GM12892 (cell line): ENCODE measurements around the gene HOXD4.

Experiments used
- DNase-seq: peaks from one replicate; pipeline ENCODE4 v3.0.0; 2011; ENCODE audit not compliant: insufficient read length
- FAIRE-seq: peaks from 2 replicates; lab custom pipeline; 2011; peaks lifted over from hg19 to GRCh38; lab: Jason Lieb, UNC
- POLR2A ChIP-seq: IDR thresholded peaks from 2 replicates; pipeline ENCODE4 v1.6.1; 2011; ENCODE audit warnings: low read depth, low read length, control low read depth
- POLR2AphosphoS5 ChIP-seq: IDR thresholded peaks from 2 replicates; pipeline ENCODE4 v1.6.1; 2011; ENCODE audit warnings: low read depth, low read length, control low read depth
- TAF1 ChIP-seq: IDR thresholded peaks from 2 replicates; pipeline ENCODE4 v1.6.1; 2011; ENCODE audit warnings: low read depth, mild to moderate bottlenecking, control low read depth, low read length, borderline replicate concordance

The HOXD4 gene

GRCh38 chr2:176187200-176187898, 36.0 kb downstream of the HOXD4 start:
- no peak for TF ChIP-seq POLR2A
- no peak for TF ChIP-seq TAF1
- TF ChIP-seq POLR2AphosphoS5: no peak
- no peak for DNase-seq

DNA sequence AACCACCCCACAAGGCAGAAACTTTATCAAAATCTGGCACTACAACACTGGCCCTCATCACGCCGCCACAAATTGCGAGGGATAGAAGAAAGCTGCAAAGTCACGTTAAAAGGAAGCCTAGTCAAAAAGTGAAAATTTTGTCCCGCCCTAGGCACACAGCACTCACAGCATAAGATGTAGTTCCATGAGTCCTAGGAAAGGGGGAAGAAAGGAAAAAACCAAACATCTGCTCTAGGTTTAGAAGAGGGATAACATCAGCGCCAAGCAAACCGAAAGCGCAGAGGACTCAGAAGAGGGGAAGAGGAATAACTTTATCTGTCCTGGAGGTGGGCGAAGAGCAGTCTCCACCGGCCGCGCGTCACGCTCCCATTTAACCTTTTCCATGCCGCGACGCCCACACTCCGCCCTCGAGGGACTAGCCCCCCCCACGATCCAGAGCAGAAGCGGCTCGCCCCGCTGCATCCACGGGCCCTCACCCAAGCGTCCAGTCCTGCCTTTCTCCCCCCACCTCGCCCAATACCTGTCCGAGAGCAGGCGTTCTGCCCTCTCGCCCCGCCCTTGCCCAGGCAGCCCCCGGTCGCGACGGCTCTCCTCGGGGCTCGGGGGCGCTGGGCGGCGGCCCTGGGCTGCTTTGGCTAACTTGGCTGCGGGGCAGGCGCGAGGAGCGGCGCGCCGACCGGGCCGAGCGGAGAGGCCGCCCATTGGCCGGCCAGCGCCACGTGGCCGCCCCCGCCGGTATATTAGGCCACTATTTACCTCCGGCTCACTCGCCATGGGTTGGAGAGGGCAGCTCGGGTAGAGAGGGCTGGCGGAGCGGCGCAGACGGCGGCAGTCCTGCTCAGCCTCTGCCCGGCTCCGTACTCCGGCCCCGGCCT, 36.8 kb downstream of the HOXD4 start, which contains the start of gene HOXD1:
Gene HOXD1 (plus strand): TSS at position 770 of the 875 bp plus-strand sequence. CDS start 134 bp downstream, outside the sequence.
- FAIRE-seq: no peak
- no peak for TF ChIP-seq POLR2A
- no peak for TF ChIP-seq POLR2AphosphoS5
- DNase-seq: peak; percentile 37

More at GRCh38 chr2:176187200-176187898, 36.0 kb downstream of the HOXD4 start:
- no peak for FAIRE-seq

DNA sequence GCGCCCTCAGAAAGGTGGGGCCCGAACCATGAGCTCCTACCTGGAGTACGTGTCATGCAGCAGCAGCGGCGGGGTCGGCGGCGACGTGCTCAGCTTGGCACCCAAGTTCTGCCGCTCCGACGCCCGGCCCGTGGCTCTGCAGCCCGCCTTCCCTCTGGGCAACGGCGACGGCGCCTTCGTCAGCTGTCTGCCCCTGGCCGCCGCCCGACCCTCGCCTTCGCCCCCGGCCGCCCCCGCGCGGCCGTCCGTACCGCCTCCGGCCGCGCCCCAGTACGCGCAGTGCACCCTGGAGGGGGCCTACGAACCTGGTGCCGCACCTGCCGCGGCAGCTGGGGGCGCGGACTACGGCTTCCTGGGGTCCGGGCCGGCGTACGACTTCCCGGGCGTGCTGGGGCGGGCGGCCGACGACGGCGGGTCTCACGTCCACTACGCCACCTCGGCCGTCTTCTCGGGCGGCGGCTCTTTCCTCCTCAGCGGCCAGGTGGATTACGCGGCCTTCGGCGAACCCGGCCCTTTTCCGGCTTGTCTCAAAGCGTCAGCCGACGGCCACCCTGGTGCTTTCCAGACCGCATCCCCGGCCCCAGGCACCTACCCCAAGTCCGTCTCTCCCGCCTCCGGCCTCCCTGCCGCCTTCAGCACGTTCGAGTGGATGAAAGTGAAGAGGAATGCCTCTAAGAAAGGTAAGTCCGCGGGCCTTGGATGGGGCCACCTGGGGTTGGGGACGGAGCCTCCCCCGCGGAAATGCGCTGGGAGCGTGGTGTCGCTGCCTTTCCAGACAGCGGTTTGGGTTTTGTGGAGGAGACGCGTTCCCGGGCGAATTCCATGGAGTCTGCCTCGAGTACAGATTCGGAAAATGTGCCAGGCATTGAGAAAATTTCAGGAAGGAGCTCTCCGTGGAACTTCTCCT, 37.7 kb downstream of the HOXD4 start:
- FAIRE-seq: no peak
- DNase-seq: no peak
- TF ChIP-seq POLR2AphosphoS5 (no peak), TAF1 (no peak), POLR2A (no peak)

DNA sequence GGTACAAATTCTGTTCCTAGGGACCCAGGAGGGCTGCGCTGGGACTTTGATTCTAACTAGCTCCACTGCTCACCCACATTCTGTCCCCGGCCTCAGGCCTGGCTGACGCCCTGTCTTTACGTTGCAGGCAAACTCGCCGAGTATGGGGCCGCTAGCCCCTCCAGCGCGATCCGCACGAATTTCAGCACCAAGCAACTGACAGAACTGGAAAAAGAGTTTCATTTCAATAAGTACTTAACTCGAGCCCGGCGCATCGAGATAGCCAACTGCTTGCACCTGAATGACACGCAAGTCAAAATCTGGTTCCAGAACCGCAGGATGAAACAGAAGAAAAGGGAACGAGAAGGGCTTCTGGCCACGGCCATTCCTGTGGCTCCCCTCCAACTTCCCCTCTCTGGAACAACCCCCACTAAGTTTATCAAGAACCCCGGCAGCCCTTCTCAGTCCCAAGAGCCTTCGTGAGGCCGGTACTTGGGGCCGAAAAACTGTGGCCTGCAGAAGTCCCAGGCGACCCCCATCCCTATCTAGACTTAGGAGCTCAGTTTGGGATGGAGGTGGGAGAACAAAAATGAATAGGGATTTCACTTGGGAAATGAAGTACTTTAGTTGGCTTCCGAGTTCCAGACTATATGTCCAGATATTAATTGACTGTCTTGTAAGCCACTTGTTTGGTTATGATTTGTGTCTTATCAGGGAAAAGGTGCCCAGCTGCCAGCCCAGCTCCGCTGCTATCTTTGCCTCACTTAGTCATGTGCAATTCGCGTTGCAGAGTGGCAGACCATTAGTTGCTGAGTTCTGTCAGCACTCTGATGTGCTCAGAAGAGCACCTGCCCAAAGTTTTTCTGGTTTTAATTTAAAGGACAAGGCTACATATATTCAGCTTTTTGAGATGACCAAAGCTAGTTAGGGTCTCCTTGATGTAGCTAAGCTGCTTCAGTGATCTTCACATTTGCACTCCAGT, 38.6 kb downstream of the HOXD4 start:
- no peak for FAIRE-seq
- no peak for TF ChIP-seq POLR2A
- no peak for TF ChIP-seq TAF1
- no peak for TF ChIP-seq POLR2AphosphoS5
- DNase-seq: no peak

DNA sequence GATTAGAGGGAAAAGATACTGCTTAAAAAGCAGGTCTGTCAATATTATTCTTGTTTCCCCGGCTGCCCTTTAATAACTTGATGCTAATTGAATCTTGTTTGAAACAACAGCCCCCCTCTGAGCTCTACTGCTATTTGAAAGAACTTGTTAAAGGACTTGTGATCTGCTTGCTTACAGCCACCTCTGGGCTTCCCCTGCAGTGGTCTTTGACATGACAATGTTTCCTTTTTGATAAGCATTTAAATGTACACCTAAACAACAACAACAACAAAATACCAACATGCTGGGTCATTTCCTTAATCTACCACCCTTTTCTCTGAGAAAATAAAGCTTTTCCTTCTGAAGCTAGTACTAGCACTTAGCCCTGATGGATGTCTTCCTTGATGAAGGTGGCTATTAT, 41.0 kb downstream of the HOXD4 start:
- TF ChIP-seq POLR2A (no peak), TAF1 (no peak)
- DNase-seq (no peak), FAIRE-seq (no peak)

- DNase-seq: no peak
- TF ChIP-seq POLR2AphosphoS5: no peak
- no peak for TF ChIP-seq TAF1
- no peak for TF ChIP-seq POLR2A
- no peak for FAIRE-seq
Measured at GRCh38 chr2:176193048-176193447, 41.7 kb downstream of the HOXD4 start.

- FAIRE-seq (no peak), DNase-seq (no peak)
- TF ChIP-seq POLR2AphosphoS5: no peak
- no peak for TF ChIP-seq TAF1
- no peak for TF ChIP-seq POLR2A
Measured at GRCh38 chr2:176199902-176200301, 48.6 kb downstream of the HOXD4 start.

DNA sequence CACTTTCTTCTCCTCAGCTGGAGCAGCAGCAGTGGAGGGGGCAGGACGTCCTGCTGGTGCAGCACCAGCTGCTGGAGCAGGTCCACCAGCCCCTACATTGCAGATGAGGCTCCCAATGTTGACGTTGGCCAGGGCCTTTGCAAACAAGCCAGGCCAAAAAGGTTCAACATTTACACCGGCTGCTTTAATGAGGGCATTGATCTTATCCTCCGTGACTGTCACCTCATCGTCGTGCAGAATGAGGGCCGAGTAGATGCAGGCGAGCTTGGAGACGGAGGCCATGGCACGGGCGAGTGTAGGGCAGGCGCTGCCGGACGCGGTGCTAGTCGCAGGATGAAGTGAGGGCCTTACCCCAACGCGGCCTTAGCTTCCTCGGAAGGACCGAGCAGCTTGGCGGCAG, 49.6 kb downstream of the HOXD4 start:
- FAIRE-seq: no peak
- TF ChIP-seq POLR2A (no peak), TAF1 (no peak), POLR2AphosphoS5 (no peak)

DNA sequence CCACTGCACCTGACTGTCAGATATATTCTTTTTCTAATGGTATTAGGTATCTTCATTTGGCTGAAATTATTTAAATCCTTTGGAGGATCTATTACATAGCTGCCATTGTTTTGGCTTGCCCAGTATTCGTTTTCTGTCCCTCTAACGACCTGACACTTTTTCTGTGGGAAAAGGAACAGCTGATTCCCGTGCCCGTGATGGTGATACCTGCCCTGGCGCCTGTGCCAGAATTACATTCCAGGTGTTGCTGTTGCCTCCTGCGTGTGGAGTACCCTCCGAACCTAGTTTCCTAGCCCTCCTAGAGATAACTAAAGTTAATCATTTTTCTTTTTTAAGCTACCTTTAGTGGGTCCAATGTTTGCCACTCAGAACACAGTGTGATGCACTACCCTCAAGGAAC, 51.1 kb downstream of the HOXD4 start:
- DNase-seq: no peak
- no peak for FAIRE-seq
- TF ChIP-seq POLR2A (no peak), TAF1 (no peak), POLR2AphosphoS5 (no peak)

More for the DNA sequence above, 49.6 kb downstream of the HOXD4 start:
- DNase-seq: no peak
